ENCODE measurements around the gene FGF12.
"Not testable (repeated sequence)": the region's sequence is repeated elsewhere in the genome, so short reads cannot be mapped to it uniquely, and the experiment has no call there.

FGF12 gene

GRCh38 chr3:192747746-192748145, 20.4 kb upstream of the FGF12 start:
- POLR2A ChIA-PET, result no interaction called here
- H3K4me3 ChIP-seq (ENCODE audit: low read depth, low read length), result no peak overlapping the region
- TF ChIP-seq CTCF (IDR thresholded peaks at IDR 0.05; ENCODE audit: insufficient read depth, low read length, missing control alignments), result no peak
- CTCF ChIA-PET, result no interaction called here
- DNase-seq (ENCODE audit: low read depth, low spot score), result no peak

DNA sequence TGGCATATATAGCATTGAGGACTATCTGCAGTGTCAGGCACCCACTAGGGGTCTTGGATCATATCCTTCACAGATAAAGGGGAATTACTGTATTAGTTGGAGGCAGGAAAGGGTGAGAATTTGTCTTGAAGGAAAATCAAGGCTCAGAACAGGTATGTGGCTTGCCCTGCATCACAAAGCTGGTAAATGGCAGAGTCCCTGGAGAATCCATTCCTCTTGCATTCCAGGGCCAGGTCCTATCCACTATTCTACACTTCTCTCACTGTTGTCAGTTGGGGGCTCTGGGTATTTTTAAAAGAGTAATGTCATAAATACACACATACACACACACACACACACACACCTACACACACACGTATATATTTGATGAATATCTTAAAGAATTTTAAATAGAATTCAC, 19.8 kb upstream of the FGF12 start:
- ChIA-PET POLR2A (no interaction called here), CTCF (no interaction called here)
- DNase-seq (ENCODE audit: low read depth, low spot score), result no peak
- no peak for TF ChIP-seq CTCF (IDR thresholded peaks at IDR 0.05; ENCODE audit: insufficient read depth, low read length, missing control alignments)
- no peak overlapping the region for H3K4me3 ChIP-seq (ENCODE audit: low read depth, low read length)

DNA sequence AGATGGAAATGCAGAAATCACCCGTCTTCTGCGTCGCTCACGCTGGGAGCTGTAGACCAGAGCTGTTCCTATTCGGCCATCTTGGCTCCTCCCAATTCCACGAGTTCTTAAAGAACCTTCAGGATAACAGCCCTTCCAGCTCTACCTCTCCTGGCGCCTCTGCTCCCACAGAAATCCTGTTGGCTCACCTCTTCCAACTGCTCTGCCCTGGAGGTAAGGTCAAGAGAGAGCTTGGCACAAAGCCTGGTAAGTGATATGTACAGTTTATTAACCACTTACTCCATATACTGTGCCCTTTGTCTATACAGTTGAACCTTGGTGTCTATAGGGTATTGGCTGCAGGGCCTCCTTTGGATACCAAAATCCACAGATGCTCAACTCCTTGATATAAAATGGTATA, 17.8 kb upstream of the FGF12 start:
- ChIA-PET CTCF (no interaction called here), POLR2A (no interaction called here)
- no peak for DNase-seq (ENCODE audit: low read depth, low spot score)
- H3K4me3 ChIP-seq (ENCODE audit: low read depth, low read length), result no peak overlapping the region
- no peak for TF ChIP-seq CTCF (IDR thresholded peaks at IDR 0.05; ENCODE audit: insufficient read depth, low read length, missing control alignments)

GRCh38 chr3:192744604-192745003, 17.3 kb upstream of the FGF12 start:
- CTCF ChIA-PET; H3K4me3 ChIP-seq (ENCODE audit: low read depth, low read length); POLR2A ChIA-PET; DNase-seq (ENCODE audit: low read depth, low spot score): not testable (repeated sequence)

DNA sequence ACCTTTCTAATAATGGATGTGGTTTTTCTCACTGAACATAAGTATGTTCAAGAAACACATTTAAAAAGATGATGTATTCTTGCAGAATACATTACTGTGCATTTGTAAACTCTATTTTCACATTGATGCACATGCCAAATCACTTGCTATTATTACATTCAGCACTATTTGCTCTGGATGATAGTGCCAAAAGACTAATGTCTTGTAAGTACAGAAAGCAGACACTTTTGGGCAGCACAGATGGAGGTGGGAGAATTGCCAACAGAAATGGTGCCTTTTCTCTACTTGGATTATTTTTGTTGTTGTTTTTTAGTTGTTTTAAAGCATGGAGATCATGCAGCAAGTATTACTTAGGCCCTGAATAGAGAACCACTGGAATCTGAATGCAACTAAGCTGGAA, 10.2 kb upstream of the FGF12 start:
- ChIA-PET CTCF (no interaction called here), POLR2A (no interaction called here)
- no peak overlapping the region for H3K4me3 ChIP-seq (ENCODE audit: low read depth, low read length)
- TF ChIP-seq CTCF (IDR thresholded peaks at IDR 0.05; ENCODE audit: insufficient read depth, low read length, missing control alignments), result no peak
- DNase-seq (ENCODE audit: low read depth, low spot score), result no peak

- H3K4me3 ChIP-seq (ENCODE audit: low read depth, low read length), result no peak overlapping the region
- no peak for DNase-seq (ENCODE audit: low read depth, low spot score)
- no peak for TF ChIP-seq CTCF (IDR thresholded peaks at IDR 0.05; ENCODE audit: insufficient read depth, low read length, missing control alignments)
- ChIA-PET CTCF (no interaction called here), POLR2A (no interaction called here)
These were observed 3.9 kb upstream of the FGF12 start for GRCh38 chr3:192731233-192731632.

GRCh38 chr3:192726385-192726784, 956 bp downstream of the FGF12 start:
- no peak overlapping the region for H3K4me3 ChIP-seq (ENCODE audit: low read depth, low read length)
- no peak for DNase-seq (ENCODE audit: low read depth, low spot score)
- no peak for TF ChIP-seq CTCF (IDR thresholded peaks at IDR 0.05; ENCODE audit: insufficient read depth, low read length, missing control alignments)
- CTCF ChIA-PET, result no interaction called here
- POLR2A ChIA-PET, result no interaction called here
